Upper lobe of left lung (tissue), 6 donors: Measurements from ENCODE around the gene MPO. TPM values are rescaled to one million over a fixed set of nuclear protein-coding genes. Genes with fewer than 3 reads are reported as not detected.

ENCODE experiments used
- ATAC-seq, 2 donors: fragments of 200-7000 bp; cut with Tn5 transposase; one replicate each; pipeline ENCODE4 v1.9.1; 2022; ENCODE audit warnings: mild to moderate bottlenecking in 2 of 2, moderate library complexity in 2 of 2; ENCODE audit not compliant: low FRiP score in 2 of 2
- DNase-seq, 2 donors: peaks; one replicate each; pipeline ENCODE4 v3.0.0-alpha.2; 2019 to 2020
- H3K27ac ChIP-seq, 4 donors: fragments of 200-600 bp; sonication (generic); one replicate each; pipeline ENCODE4 v1.5.1; 2016 to 2019
- H3K27me3 ChIP-seq, 4 donors: fragments of 200-600 bp; sonication (generic); one replicate each; pipeline ENCODE4 v1.5.1; 2017 to 2019
- H3K36me3 ChIP-seq, 4 donors: fragments of 200-600 bp; sonication (generic); one replicate each; pipeline ENCODE4 v1.5.1; 2016 to 2019
- H3K4me1 ChIP-seq, 4 donors: fragments of 200-600 bp; sonication (generic); one replicate each; pipeline ENCODE4 v1.5.1; 2018 to 2019
- H3K4me3 ChIP-seq, 4 donors: fragments of 200-600 bp; sonication (generic); one replicate each; pipeline ENCODE4 v1.5.1; 2017 to 2019; ENCODE audit warnings: mild to moderate bottlenecking in 2 of 4, moderate library complexity in 1 of 4
- H3K9me3 ChIP-seq, 4 donors: fragments of 200-600 bp; sonication (generic); one replicate each; pipeline ENCODE4 v1.5.1; 2018 to 2019
- CTCF ChIP-seq, 6 experiments: fragments of 450-650 bp in 4 of 6; fragments of 200-600 bp in 2 of 6; sonication (generic) in 2 of 6; IDR thresholded peaks; one replicate each; pipeline ENCODE4 v1.5.1; 2016 to 2019; ENCODE audit warnings: antibody characterized with exemption in 6 of 6
- EP300 ChIP-seq, 4 donors: sonication (generic); formaldehyde crosslinking; IDR thresholded peaks; one replicate each; pipeline ENCODE4 v1.5.1; 2017; ENCODE audit warnings: antibody characterized with exemption in 4 of 4, control low read depth in 2 of 4
- POLR2A ChIP-seq, 4 donors: fragments of 450-650 bp; IDR thresholded peaks; one replicate each; pipeline ENCODE4 v1.5.1; 2016 to 2017; ENCODE audit warnings: antibody characterized with exemption in 4 of 4, mild to moderate bottlenecking in 2 of 4
- POLR2AphosphoS5 ChIP-seq, 2 donors: sonication (generic); formaldehyde crosslinking; IDR thresholded peaks; one replicate each; pipeline ENCODE4 v1.5.1; 2017; ENCODE audit warnings: antibody characterized with exemption in 2 of 2
- WGBS, 2 donors: methylation state at CpG; one replicate each; pipeline ENCODE4 v1.1.5; 2017 to 2018; 5-methylcytosine and 5-hydroxymethylcytosine counted together
- total RNA-seq, 6 donors: library from RNA; depleted of rRNA in 4 of 6; stranded (reverse); fragments of >200 nt in 4 of 6; gene quantifications; one replicate each; pipeline versions ENCODE4 v1.1.0 to v1.2.1, GENCODE V29; 2016 to 2021
- donor health status: DM: no; HTN: no; CAD: no; lungs with moderate emphysema.
- donor health status: DM: no; HTN: yes; CAD: no; lungs with severe emphysema.

The MPO gene
- total RNA-seq, 6 donors from 2014 or later = 0.71 to 4.6 (median 1.0) TPM

GRCh38 chr17:58273453-58274104 lies 7.2 kb downstream of the MPO start:
- no peak for DNase-seq
- peaks cover 0 to 9% (median 2%) of the 10 kb centered on the region in 4 donors for H3K4me1 ChIP-seq
- no peaks in the 10 kb centered on the region for H3K27me3 ChIP-seq
- no peak overlapping the region for H3K4me3 ChIP-seq
- no peaks in the 10 kb centered on the region for H3K9me3 ChIP-seq
- H3K36me3 ChIP-seq = no peaks in the 10 kb centered on the region
- TF ChIP-seq EP300 (IDR thresholded peaks at IDR 0.05) = no peak
- 62 to 80% methylated on average over 15 of the region's 15 CpGs for WGBS, 2 donors
- H3K27ac ChIP-seq = no peak overlapping the region
- no peak for ATAC-seq

- DNase-seq (no peak), ATAC-seq (no peak)
- Histone ChIP-seq H3K27me3 (no peaks in the 10 kb centered on the region), H3K9me3 (no peaks in the 10 kb centered on the region), H3K4me1 (no peaks in the 10 kb centered on the region), H3K4me3 (no peak overlapping the region), H3K36me3 (no peaks in the 10 kb centered on the region), H3K27ac (no peak overlapping the region)
- WGBS, 2 donors = 70 to 86% methylated on average over 9 to 12 of the region's 12 CpGs
- no peak for TF ChIP-seq EP300 (IDR thresholded peaks at IDR 0.05)
- TF ChIP-seq POLR2AphosphoS5 (IDR thresholded peaks at IDR 0.05) = no peak
- TF ChIP-seq CTCF (IDR thresholded peaks at IDR 0.05) = no peak
- TF ChIP-seq POLR2A (IDR thresholded peaks at IDR 0.05) = no peak
These were observed 8.1 kb downstream of the MPO start for GRCh38 chr17:58272367-58273280.

GRCh38 chr17:58271216-58271931 lies 9.4 kb downstream of the MPO start:
- Histone ChIP-seq H3K9me3 (no peaks in the 10 kb centered on the region), H3K4me1 (no peaks in the 10 kb centered on the region), H3K4me3 (no peak overlapping the region), H3K27ac (no peak overlapping the region), H3K36me3 (no peaks in the 10 kb centered on the region), H3K27me3 (no peaks in the 10 kb centered on the region)
- ATAC-seq (no peak), DNase-seq (peak in 1 of 2 donors; percentile 65)
- TF ChIP-seq EP300 (IDR thresholded peaks at IDR 0.05) (no peak), POLR2A (IDR thresholded peaks at IDR 0.05) (no peak), CTCF (IDR thresholded peaks at IDR 0.05) (no peak), POLR2AphosphoS5 (IDR thresholded peaks at IDR 0.05) (no peak)
- 82 to 84% methylated on average over 19 to 21 of the region's 21 CpGs for WGBS, 2 donors

- no peaks in the 10 kb centered on the region for H3K36me3 ChIP-seq
- no peaks in the 10 kb centered on the region for H3K4me1 ChIP-seq
- no peak overlapping the region for H3K4me3 ChIP-seq
- TF ChIP-seq EP300 (IDR thresholded peaks at IDR 0.05) (no peak), POLR2A (IDR thresholded peaks at IDR 0.05) (no peak), CTCF (IDR thresholded peaks at IDR 0.05) (no peak), POLR2AphosphoS5 (IDR thresholded peaks at IDR 0.05) (no peak)
- H3K27me3 ChIP-seq = no peaks in the 10 kb centered on the region
- DNase-seq (no peak), ATAC-seq (no peak)
- 71 to 76% methylated on average over 13 to 15 of the region's 15 CpGs for WGBS, 2 donors
- H3K9me3 ChIP-seq = no peaks in the 10 kb centered on the region
- H3K27ac ChIP-seq = no peak overlapping the region
These were observed 10.1 kb downstream of the MPO start for GRCh38 chr17:58270476-58271215.
